Measurements from ENCODE around the gene STARD3NL. TPM values are rescaled to one million over a fixed set of nuclear protein-coding genes. Genes with fewer than 3 reads are reported as not detected.
"Not testable (repeated sequence)": the region's sequence is repeated elsewhere in the genome, so short reads cannot be mapped to it uniquely, and the experiment has no call there.

Gene STARD3NL
- total RNA-seq, 4 donors from 2014 or later = 28.3 to 42.9 (median 35.6) TPM

DNA sequence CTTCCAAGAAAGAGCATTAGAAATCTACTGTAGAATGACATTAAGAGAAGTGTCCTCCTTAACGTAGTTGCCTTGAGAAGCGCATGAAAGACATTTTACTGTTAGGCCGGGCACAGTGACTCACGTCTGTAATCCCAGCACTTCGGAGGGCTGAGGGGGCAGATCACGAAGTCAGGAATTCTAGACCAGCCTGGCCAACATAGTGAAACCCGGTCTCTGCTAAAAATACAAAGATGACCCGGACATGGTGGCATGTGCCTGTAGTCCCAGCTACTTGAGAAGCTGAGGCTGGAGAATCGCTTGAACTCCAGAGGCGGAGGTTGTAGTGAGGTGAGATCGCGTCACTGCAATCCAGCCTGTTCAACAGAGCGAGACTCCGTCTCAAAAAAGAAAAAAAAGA, 66.5 kb downstream of the STARD3NL start:
- 78 to 84% methylated on average over 14 of the region's 14 CpGs for WGBS, 2 donors
- no peaks in the 10 kb centered on the region for H3K9me3 ChIP-seq
- no peak for TF ChIP-seq POLR2A (IDR thresholded peaks at IDR 0.05)
- TF ChIP-seq EP300 (IDR thresholded peaks at IDR 0.05) = no peak
- TF ChIP-seq, protein P1, sequence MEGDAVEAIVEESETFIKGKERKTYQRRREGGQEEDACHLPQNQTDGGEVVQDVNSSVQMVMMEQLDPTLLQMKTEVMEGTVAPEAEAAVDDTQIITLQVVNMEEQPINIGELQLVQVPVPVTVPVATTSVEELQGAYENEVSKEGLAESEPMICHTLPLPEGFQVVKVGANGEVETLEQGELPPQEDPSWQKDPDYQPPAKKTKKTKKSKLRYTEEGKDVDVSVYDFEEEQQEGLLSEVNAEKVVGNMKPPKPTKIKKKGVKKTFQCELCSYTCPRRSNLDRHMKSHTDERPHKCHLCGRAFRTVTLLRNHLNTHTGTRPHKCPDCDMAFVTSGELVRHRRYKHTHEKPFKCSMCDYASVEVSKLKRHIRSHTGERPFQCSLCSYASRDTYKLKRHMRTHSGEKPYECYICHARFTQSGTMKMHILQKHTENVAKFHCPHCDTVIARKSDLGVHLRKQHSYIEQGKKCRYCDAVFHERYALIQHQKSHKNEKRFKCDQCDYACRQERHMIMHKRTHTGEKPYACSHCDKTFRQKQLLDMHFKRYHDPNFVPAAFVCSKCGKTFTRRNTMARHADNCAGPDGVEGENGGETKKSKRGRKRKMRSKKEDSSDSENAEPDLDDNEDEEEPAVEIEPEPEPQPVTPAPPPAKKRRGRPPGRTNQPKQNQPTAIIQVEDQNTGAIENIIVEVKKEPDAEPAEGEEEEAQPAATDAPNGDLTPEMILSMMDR (IDR thresholded peaks at IDR 0.05) = no peak
- H3K27ac ChIP-seq = no peak overlapping the region
- H3K36me3 ChIP-seq = no peaks in the 10 kb centered on the region
- no peak for DNase-seq (ENCODE audit: low spot score in 2 of 2)
- H3K4me1 ChIP-seq = no peaks in the 10 kb centered on the region
- no peaks in the 10 kb centered on the region for H3K27me3 ChIP-seq
- H3K4me3 ChIP-seq = no peak overlapping the region

DNA sequence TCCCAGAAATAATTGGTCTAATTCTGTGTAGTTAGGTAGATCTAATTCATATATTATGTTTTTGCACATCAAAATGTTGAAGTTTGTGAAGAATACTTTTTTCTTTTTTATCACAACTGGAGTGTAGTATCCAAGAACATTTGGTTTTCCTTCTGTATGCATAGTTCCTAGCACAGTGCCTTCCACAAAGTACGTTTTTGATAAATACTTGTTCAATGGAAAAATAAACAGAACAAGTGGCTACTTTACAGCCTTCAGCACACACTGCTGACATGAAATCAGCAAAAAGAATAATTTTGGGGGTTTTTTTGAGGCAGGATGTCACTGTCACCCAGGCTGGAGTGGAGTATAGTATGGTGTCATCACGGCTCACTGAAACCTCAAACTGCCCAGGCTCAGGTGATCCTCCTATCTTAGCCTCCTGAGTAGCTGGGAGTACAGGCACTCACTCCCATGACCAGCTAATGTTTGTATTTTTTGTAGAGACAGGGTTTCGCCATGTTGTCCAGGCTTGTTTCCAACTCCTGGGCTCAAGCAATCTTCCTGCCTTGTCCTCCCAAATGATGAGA, 67.4 kb downstream of the STARD3NL start:
- 75 to 85% methylated on average over 3 of the region's 3 CpGs for WGBS, 2 donors
- TF ChIP-seq, protein P1 (IDR thresholded peaks at IDR 0.05) = no peak

DNA sequence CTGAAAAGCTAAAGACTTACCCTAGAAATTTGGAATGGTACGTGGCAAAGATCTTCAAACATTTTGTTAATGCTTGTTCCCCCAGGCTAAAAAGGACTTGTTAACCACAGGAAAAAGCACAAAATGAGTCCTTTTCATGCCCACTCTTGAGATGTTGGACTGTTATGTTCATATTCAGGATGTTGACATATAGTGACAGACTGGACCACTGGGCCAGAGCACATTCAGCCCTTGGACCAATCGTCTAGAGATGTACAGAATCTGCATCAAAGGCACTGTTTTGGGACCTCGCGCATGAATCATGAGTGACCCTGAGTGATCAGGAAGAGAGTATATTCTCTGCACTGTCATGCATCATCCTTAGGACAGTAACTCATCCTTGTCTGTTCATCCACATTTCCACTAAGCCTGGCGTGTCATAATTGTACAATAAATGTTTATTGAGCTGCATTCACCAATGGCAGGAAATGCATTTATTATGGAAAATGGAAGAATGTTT, 70.1 kb downstream of the STARD3NL start:
- Histone ChIP-seq H3K9me3 (no peaks in the 10 kb centered on the region), H3K4me3 (no peak overlapping the region), H3K27ac (no peak overlapping the region), H3K36me3 (no peaks in the 10 kb centered on the region), H3K27me3 (no peaks in the 10 kb centered on the region), H3K4me1 (no peaks in the 10 kb centered on the region)
- no peak for DNase-seq (ENCODE audit: low spot score in 2 of 2)
- 91% methylated on average over 5 of the region's 5 CpGs for WGBS, 2 donors
- TF ChIP-seq, protein P1 (IDR thresholded peaks at IDR 0.05) = no peak
- no peak for TF ChIP-seq EP300 (IDR thresholded peaks at IDR 0.05)
- no peak for TF ChIP-seq POLR2A (IDR thresholded peaks at IDR 0.05)

More for the DNA sequence above, 67.4 kb downstream of the STARD3NL start:
- Histone ChIP-seq H3K4me1 (no peaks in the 10 kb centered on the region), H3K36me3 (no peaks in the 10 kb centered on the region), H3K27ac (no peak overlapping the region), H3K4me3 (no peak overlapping the region), H3K27me3 (no peaks in the 10 kb centered on the region), H3K9me3 (no peaks in the 10 kb centered on the region)
- DNase-seq (ENCODE audit: low spot score in 2 of 2) = no peak

DNA sequence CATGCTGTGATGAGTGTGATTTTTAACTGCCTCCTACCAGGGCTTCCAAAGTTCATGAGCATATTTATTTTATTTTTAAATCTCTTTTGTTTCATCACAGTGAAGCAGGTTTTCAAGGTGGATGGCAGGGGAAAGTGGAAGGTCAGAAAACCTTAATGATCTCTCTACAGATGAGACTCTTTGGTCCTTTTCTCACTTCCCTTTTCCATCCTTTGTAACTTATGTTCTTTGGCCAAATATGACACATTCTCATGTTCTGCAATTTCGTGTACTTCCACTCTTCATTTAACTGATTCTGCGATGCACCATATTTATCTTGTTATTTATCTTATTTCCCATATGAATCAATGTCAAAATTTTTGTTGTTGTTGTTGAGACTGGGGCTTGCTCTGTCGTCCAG, 71.8 kb downstream of the STARD3NL start:
- DNase-seq (ENCODE audit: low spot score in 2 of 2); H3K36me3 ChIP-seq; H3K9me3 ChIP-seq; H3K27me3 ChIP-seq; H3K4me1 ChIP-seq; H3K27ac ChIP-seq; H3K4me3 ChIP-seq: not testable (repeated sequence)
- 65 to 67% methylated on average over 3 of the region's 3 CpGs for WGBS, 2 donors

DNA sequence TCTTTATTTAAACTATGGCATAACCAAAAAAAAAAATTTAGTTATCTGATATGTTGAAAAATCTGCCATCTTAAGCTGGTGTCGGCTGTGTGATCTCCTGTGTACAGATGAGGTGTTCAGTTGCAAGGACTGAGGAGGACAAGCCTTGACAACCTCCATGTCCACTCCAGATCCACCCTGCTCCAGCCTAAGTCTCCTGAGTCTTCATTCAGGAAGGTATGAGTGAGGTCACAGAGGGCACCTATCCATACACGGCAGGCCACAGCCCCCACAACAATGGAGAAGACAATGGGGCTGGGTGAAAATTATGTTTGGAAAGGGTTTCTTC, 79.3 kb downstream of the STARD3NL start:
- H3K36me3 ChIP-seq = no peaks in the 10 kb centered on the region
- no peaks in the 10 kb centered on the region for H3K27me3 ChIP-seq
- no peak for DNase-seq (ENCODE audit: low spot score in 2 of 2)
- no peak overlapping the region for H3K27ac ChIP-seq
- no peaks in the 10 kb centered on the region for H3K9me3 ChIP-seq
- TF ChIP-seq EP300 (IDR thresholded peaks at IDR 0.05) (no peak), POLR2A (IDR thresholded peaks at IDR 0.05) (no peak)
- TF ChIP-seq, protein P1 (IDR thresholded peaks at IDR 0.05) = no peak
- no peak overlapping the region for H3K4me3 ChIP-seq
- 71 to 73% methylated on average over 2 of the region's 2 CpGs for WGBS, 2 donors
- no peaks in the 10 kb centered on the region for H3K4me1 ChIP-seq

DNA sequence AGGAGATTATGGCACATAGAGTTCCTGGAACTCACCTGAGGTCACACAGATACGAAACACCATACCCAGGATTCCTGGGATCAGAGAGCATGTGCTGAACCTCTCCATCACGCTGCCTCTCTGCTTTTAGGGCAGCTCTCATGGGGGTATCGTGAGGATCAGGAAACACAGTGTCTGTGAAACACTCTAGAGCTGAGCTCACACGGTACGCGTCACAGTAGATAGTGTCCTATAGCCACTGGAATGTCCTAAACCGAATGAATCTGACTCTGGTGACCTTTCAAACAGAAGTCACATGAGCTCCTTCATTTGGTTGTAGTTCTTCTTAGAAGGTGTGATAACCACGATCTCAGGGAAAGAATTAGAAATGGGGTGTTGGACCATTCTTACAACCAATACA, 81.1 kb downstream of the STARD3NL start:
- not testable (repeated sequence) for DNase-seq (ENCODE audit: low spot score in 2 of 2); H3K4me3 ChIP-seq; H3K36me3 ChIP-seq; H3K27ac ChIP-seq; H3K4me1 ChIP-seq; H3K27me3 ChIP-seq; H3K9me3 ChIP-seq
- 88 to 93% methylated on average over 8 of the region's 8 CpGs for WGBS, 2 donors

DNA sequence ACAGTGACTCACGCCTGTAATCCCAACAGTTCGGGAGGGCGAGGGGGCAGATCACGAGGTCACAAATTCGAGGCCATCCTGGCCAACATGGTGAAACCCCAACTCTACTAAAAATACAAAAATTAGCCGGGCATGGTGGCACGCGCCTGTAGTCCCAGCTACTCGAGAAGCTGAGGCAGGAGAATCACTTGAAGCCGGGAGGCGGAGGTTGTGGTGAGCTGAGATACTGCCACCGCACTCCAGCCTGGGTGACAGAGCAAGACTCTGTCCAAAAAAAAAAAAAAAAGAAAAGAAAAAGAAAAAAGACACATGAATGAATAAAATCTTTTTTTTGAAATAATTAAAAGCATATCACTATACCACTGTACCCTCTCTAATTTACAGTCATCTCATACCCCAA, 83.6 kb downstream of the STARD3NL start:
- WGBS, 2 donors = 88 to 92% methylated on average over 12 of the region's 12 CpGs
- not testable (repeated sequence) for H3K4me3 ChIP-seq; H3K9me3 ChIP-seq; H3K27ac ChIP-seq; DNase-seq (ENCODE audit: low spot score in 2 of 2); H3K27me3 ChIP-seq; H3K4me1 ChIP-seq; H3K36me3 ChIP-seq

DNA sequence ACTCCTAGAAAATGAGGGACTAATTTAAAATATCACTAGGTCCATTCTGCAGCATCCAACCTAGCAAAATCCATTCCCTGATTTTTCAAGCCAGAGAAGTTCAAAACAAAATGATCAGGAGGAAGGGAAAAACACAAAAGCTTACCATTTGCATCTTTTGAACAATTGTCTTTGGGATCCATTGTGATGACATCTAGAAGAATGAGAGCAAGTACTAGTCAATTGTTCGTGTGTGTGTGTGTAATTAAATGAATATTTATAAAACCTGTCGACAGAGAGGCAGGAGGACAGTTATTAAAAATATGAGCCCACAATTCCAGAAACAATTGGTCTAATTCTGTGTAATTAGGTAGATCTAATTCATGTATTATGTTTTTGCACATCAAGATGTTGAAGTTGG, 84.0 kb downstream of the STARD3NL start:
- not testable (repeated sequence) for H3K27me3 ChIP-seq; DNase-seq (ENCODE audit: low spot score in 2 of 2); H3K36me3 ChIP-seq; H3K27ac ChIP-seq; H3K4me1 ChIP-seq; H3K4me3 ChIP-seq; H3K9me3 ChIP-seq
- 49 to 61% methylated on average over 2 of the region's 2 CpGs for WGBS, 2 donors

Measured in tibial nerve (tissue), 4 donors.